NOMO-1 treated with dmso at 0.1 percent for 144 hours (cell line): ENCODE data around the gene CCSAP.
"Not testable (repeated sequence)": the region's sequence is repeated elsewhere in the genome, so short reads cannot be mapped to it uniquely, and the experiment has no call there.

ENCODE experiments used
- DNase-seq: peaks from one replicate; lab custom pipeline; 2025; ENCODE audit not compliant: unreplicated experiment; lab: John Stamatoyannopoulos, UW

The CCSAP gene

GRCh38 chr1:229342656-229343569 is at the start of gene CCSAP:
CCSAP (minus strand) TSS chr1:229343047; CDS start chr1:229342465, 582 bp downstream.
- peak; percentile 54 for DNase-seq

- DNase-seq: no peak
These were observed 47.3 kb upstream of the CCSAP start for GRCh38 chr1:229390130-229390529.

GRCh38 chr1:229388897-229389580 is 46.2 kb upstream of the CCSAP start:
- no peak for DNase-seq

- DNase-seq: no peak
These were observed 43.1 kb upstream of the CCSAP start for GRCh38 chr1:229385853-229386456.

- DNase-seq: no peak
These were observed 42.0 kb upstream of the CCSAP start for GRCh38 chr1:229384822-229385221.

GRCh38 chr1:229383961-229384360 is 41.1 kb upstream of the CCSAP start:
- DNase-seq: no peak

- no peak for DNase-seq
These were observed 40.3 kb upstream of the CCSAP start for GRCh38 chr1:229383188-229383587.

GRCh38 chr1:229381234-229381633 is 38.4 kb upstream of the CCSAP start:
- no peak for DNase-seq

GRCh38 chr1:229380536-229381160 is 37.8 kb upstream of the CCSAP start:
- no peak for DNase-seq

GRCh38 chr1:229379846-229380245 is 37.0 kb upstream of the CCSAP start:
- DNase-seq: no peak

GRCh38 chr1:229378586-229379367 is 35.9 kb upstream of the CCSAP start:
- DNase-seq: no peak

GRCh38 chr1:229378035-229378434 is 35.2 kb upstream of the CCSAP start:
- not testable (repeated sequence) for DNase-seq

GRCh38 chr1:229377429-229377828 is 34.6 kb upstream of the CCSAP start:
- no peak for DNase-seq

GRCh38 chr1:229376521-229376920 is 33.7 kb upstream of the CCSAP start:
- DNase-seq: no peak

GRCh38 chr1:229374485-229374884 is 31.6 kb upstream of the CCSAP start:
- DNase-seq: no peak

- no peak for DNase-seq
These were observed 30.5 kb upstream of the CCSAP start for GRCh38 chr1:229373395-229373794.

GRCh38 chr1:229372251-229372650 is 29.4 kb upstream of the CCSAP start:
- DNase-seq: no peak

- DNase-seq: no peak
These were observed 28.8 kb upstream of the CCSAP start for GRCh38 chr1:229371624-229372023.

- no peak for DNase-seq
These were observed 27.8 kb upstream of the CCSAP start for GRCh38 chr1:229370601-229371021.

- DNase-seq: no peak
These were observed 25.5 kb upstream of the CCSAP start for GRCh38 chr1:229368347-229368746.
